NCI-H1436 treated with DMSO at 0.1 percent for 48 hours (cell line): ENCODE measurements around the gene NAALAD2.
"Not testable (repeated sequence)": the region's sequence is repeated elsewhere in the genome, so short reads cannot be mapped to it uniquely, and the experiment has no call there.

Experiments
- DNase-seq: peaks from one replicate; lab custom pipeline; 2025; lab: John Stamatoyannopoulos, UW

The NAALAD2 gene

GRCh38 chr11:90192869-90193582 is 58.6 kb downstream of the NAALAD2 start:
- no peak for DNase-seq

- no peak for DNase-seq
Observed at GRCh38 chr11:90197377-90197776, 62.9 kb downstream of the NAALAD2 start.

GRCh38 chr11:90202342-90202741 is 67.9 kb downstream of the NAALAD2 start:
- no peak for DNase-seq

DNA sequence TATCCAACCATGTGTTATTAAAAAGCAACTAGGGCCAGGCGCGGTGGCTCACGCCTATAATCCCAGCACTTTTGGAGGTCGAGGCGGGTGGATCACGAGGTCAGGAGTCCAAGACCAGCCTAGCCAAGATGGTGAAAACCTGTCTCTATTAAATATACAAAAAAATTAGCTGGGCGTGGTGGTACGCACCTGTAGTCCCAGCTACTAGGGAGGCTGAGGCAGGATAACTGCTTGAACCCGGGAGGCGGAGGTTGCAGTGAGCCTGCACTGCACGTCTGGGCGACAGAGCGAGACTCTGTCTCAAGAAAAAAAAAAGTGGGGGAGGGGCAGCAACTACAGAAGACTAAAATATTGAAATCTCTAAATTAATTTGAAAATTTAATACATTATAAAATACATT is 69.9 kb downstream of the NAALAD2 start:
- no peak for DNase-seq

DNA sequence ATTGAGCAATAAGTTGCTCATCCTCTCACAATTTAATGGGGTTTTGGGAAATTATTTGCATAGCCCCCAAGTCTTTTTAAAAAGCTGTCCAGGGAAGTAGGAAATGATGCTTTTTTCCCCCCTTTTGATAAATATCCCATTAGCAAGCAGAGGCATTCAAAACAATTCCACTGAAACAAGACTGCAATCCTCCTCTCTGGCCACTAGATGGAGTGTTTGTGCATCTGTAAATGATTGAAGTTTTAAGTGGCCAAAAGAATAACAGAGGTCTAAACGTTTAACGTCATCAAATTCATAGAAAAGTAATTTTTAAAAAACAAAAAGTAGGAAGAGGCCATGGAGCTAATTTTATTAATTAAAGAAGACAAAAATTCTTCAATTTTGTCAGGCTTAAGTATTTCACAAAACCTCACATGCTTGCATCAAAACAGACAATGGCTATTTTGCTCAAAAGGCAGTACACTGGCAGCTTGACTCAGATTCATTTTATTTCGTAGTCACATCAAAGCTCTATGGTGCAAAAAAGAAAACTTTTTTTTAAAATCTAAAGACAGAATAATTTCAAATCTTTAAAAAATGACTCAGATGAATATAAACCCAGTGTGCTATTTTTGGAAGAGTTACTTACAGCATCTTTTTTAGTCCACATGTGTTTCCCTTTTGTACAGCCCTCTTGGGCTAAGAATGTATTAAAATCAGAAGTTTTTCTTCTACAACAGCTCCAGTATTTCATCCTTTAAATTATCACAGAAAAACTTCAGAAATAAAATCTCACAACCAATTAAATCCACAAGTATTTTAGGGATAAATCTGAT is 70.6 kb downstream of the NAALAD2 start:
- DNase-seq: no peak

GRCh38 chr11:90207992-90208391 is 73.5 kb downstream of the NAALAD2 start:
- not testable (repeated sequence) for DNase-seq

GRCh38 chr11:90208857-90209256 is 74.4 kb downstream of the NAALAD2 start:
- DNase-seq: no peak

DNA sequence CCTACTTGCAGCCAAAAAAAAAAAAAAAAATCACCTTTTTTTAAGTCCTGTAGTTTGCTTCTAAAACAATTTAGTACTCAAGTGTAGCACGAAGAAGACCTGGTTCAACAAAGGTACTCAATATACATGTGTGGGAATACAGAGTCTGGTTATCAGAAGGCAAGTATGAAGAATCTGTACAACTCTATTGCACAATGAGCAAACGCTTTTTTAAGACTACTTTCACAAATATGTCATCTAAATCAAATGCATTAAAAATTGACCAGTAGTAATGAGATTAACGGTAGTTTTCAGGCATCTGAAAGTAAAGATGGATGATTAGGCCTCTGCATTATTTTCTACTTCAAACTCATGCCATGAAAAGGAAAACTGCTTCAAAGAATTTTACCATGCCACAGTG is 78.9 kb downstream of the NAALAD2 start:
- no peak for DNase-seq

DNA sequence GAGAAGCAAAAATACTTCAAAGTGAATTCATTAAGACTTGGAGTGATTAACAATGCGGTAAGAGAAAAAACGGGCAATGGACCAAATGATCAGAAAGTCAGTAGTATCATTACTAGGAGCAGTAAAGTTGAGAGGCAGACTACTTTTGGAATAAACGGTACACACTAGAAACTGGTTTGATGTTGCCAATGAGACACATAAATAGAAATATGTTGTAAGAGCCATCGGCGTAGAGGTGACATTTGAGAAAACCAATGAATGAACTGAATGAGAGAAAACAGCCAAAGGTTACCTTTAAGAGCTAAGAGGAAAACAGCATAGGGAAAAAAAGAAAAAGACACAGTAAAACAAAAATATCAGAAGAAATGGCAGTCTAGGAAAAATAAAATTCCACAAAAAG is 82.1 kb downstream of the NAALAD2 start:
- DNase-seq: no peak

- no peak for DNase-seq
Observed at GRCh38 chr11:90218606-90219005, 84.1 kb downstream of the NAALAD2 start.

DNA sequence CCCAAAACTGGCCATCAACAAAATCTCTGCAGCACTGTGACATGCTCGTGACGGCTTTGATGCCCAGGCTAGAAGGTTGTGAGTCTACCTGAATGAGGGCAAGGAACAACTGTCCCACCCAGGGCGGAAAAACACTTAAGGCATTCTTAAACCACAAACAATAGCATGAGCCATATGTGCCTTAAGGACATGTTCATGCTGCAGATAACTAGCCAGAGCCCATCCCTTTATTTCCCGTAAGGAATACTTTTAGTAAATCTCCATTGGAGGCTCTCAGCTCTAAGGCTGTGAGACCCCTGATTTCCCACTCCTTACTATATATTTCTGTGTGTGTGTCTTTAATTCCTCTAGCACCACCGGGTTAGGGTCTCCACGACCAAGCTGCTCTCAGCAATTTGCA is 85.0 kb downstream of the NAALAD2 start:
- DNase-seq: no peak

- DNase-seq: no peak
Observed at GRCh38 chr11:90220391-90220790, 85.9 kb downstream of the NAALAD2 start.

GRCh38 chr11:90221803-90222458 is 87.5 kb downstream of the NAALAD2 start:
- no peak for DNase-seq

GRCh38 chr11:90222459-90223247 is 88.2 kb downstream of the NAALAD2 start, which contains the start of gene CHORDC1:
Gene CHORDC1, minus strand, starts transcription at chr11:90223049. Its CDS starts 95 bp downstream, at chr11:90222954.
- no peak for DNase-seq

- DNase-seq: no peak
Observed at GRCh38 chr11:90223248-90223585, 88.8 kb downstream of the NAALAD2 start.

DNA sequence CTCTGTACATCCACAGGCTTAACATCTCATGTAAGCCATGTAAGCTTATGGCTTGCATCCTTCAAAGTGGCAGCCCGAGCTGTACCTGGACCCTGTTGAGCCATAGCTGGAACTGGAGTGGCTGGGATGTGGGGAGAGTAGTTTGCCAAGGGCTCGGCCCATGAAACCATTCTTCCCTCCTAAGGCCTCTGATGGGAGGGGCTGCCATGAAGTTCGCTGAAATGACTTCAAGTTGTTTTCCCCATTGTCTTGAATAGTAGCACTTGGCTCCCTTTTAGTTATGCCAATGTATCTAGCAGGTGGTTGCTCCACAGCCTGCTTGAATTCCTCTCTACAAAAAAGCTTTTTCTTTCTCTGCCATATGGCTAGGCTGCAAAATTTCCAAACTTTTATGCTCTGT is 93.6 kb downstream of the NAALAD2 start:
- DNase-seq: no peak

DNA sequence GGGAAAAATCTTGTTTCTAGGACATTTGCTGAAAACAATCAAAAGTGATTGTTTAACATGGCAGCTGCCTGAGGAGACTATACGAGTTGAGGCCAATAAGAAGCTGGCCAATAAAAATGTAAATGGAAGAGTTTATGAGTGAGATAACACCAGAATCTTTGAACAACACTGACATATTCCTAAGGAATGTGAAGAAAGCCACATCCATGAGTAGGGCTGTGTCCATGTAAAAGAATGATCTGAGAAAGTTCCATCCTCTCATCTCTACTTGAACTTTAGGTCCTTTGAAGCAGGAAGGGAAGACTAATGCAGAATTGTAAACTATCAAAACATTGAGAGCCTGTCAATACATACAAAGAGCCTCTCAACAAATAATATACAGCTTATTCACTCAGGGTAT is 95.3 kb downstream of the NAALAD2 start:
- no peak for DNase-seq

DNA sequence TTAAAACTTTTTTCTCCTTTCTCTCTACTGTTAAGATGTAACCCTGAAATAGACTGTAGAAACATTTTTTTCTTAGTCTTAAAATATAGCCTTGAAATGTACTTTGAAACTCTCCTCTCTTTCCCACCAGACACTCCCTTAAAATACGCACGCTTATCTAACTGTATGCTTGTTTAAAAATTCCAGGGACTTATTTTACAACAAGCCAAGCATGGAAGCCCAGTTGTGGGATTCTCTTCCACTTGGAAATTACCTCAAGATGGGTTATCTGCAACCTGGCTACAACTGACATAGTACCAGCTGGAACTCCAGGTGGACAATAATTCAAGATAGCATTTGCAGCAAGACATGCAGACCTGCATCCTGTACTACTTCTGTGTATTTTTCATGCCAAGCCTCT is 100.5 kb downstream of the NAALAD2 start:
- DNase-seq: no peak

DNA sequence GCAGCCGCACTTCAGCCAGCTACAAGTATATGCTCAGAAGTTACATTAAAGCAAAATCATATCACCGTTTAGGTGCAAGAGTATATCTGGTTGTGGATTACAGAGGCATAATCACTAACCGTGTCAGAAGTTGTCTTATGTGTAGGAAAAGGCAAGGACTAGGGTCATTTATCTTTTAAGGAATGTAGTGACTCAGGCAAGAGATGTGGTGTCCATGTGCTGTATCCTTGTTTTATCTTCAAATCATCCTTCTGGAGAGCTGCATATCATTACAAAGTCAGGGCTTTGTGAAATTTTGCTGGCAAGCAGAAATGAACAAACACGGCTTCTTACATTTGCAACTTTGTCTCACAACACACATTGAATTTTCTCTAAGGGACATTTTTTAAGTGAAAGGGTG is 101.1 kb downstream of the NAALAD2 start:
- no peak for DNase-seq

DNA sequence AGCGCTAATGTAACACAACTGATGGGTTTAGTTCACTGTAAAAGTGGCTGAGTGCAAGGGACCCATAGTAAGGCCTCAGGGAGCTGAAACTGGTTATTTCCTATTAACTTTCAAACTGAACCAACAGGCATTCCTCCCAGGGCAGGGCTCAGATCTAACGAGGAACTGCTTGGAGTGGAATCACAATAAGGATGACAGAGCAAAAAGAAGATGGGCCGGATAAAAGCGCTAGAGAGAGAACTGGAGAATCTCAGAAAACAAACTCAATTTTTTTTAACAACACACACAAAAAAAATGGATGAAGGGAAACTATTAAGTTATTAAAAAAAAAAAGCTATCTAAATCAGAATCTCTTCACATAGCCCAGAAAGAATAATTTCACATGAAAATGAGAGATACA is 102.5 kb downstream of the NAALAD2 start:
- DNase-seq: no peak

GRCh38 chr11:90239967-90240636 is 105.6 kb downstream of the NAALAD2 start:
- not testable (repeated sequence) for DNase-seq

DNA sequence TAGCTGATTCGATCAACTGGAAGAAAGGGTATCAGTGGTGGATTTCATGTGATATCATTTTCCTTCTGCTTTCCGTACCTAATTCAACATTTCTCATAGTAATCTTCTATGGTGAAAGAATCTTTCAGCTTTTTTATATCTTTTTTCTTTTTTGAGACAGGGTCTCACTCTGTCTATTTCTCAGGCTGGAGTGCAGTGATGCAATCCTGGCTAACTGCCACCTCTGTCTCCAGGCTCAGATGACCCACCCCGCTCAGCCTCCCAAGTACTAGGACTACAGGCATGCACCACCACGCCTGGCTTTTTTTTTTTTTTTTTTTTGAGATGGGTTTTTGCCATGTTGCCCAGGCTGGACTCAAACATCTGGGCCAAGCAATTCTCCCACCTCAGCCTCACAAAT is 107.0 kb downstream of the NAALAD2 start:
- DNase-seq: no peak
